ENCODE results near the gene GK. TPM values are rescaled to one million over a fixed set of nuclear protein-coding genes. Genes with fewer than 3 reads are reported as not detected.

Gene GK
- total and polyA plus RNA-seq, 2 of the 8 experiments (the other 6 are each of a cell fraction or from before 2014, with no cell fraction given): 2.9 to 11.2 TPM

GRCh38 chrX:30652527-30653414 is 452 bp upstream of the GK start (continued):
- no peak for TF ChIP-seq CTCF (IDR thresholded peaks at IDR 0.05; ENCODE audit: control extremely low read depth in 1 of 3, insufficient read depth in 1 of 3, low read depth in 1 of 3, low read length in 3 of 3)
- no peak for TF ChIP-seq JUN (IDR thresholded peaks at IDR 0.05; ENCODE audit: low read depth, low read length)
- no peak for TF ChIP-seq BCL11A (IDR thresholded peaks at IDR 0.05; ENCODE audit: low read depth in 2 of 2, low read length in 2 of 2)
- peak; percentile 25; the same call in 1 of the 2 replicates for TF ChIP-seq TBP (IDR thresholded peaks at IDR 0.05; ENCODE audit: low read depth, low read length)
- no peak for TF ChIP-seq KDM5A (IDR thresholded peaks at IDR 0.05; ENCODE audit: low read length)
- no peak for TF ChIP-seq RNF2 (IDR thresholded peaks at IDR 0.05; ENCODE audit: borderline replicate concordance, low read depth, low read length, missing control alignments, poor library complexity, severe bottlenecking)
- TF ChIP-seq YY1 (IDR thresholded peaks at IDR 0.05; ENCODE audit: low read depth, low read length): peak; percentile 60; the same call in 1 of the 2 replicates
- TF ChIP-seq ZNF274 (IDR thresholded peaks at IDR 0.05; ENCODE audit: borderline replicate concordance, extremely low read depth, low read length): no peak
- TF ChIP-seq HDAC2 (IDR thresholded peaks at IDR 0.05; ENCODE audit: borderline replicate concordance in 1 of 2, low read depth in 2 of 2, low read length in 2 of 2): 0 out of 4 replicates have a peak, but pooled peaks of 1 of the 2 experiments have one; percentile 11
- no peak; the same call in 1 of the 2 replicates for TF ChIP-seq TAF1 (IDR thresholded peaks at IDR 0.05; ENCODE audit: low read depth, low read length)
- TF ChIP-seq PHF8 (conservative IDR thresholded peaks at IDR 0.05; ENCODE audit: low read depth, low read length): peak; percentile 66; the same call in 1 of the 2 replicates
- no peak for TF ChIP-seq BACH1 (IDR thresholded peaks at IDR 0.05; ENCODE audit: low read length)
- no peak for TF ChIP-seq EZH2 (IDR thresholded peaks at IDR 0.05; ENCODE audit: low read depth, low read length, severe bottlenecking)
- no peak for TF ChIP-seq GABPA (IDR thresholded peaks at IDR 0.05; ENCODE audit: borderline replicate concordance, insufficient read depth, low read length)
- TF ChIP-seq FOSL1 (IDR thresholded peaks at IDR 0.05; ENCODE audit: insufficient read depth, low read depth, low read length): no peak
- no peak for TF ChIP-seq TEAD4 (IDR thresholded peaks at IDR 0.05; ENCODE audit: low read depth, low read length)
- no peak for TF ChIP-seq SP4 (IDR thresholded peaks at IDR 0.05; ENCODE audit: low read length)
- no peak for TF ChIP-seq JUND (IDR thresholded peaks at IDR 0.05; ENCODE audit: low read length)
- no peak for TF ChIP-seq NANOG (IDR thresholded peaks at IDR 0.05; ENCODE audit: insufficient read depth, low read depth, low read length, poor library complexity, severe bottlenecking)
- TF ChIP-seq EGR1 (IDR thresholded peaks at IDR 0.05; ENCODE audit: borderline replicate concordance, low read depth, low read length): no peak

Measured in H1 (cell line).